GM10847 (cell line): ENCODE data around the gene MYO9A.

Experiments
- POLR2A ChIP-seq: IDR thresholded peaks from 2 replicates; pipeline ENCODE4 v1.6.1; 2011; ENCODE audit not compliant: insufficient read length; ENCODE audit errors: extremely low read depth

The MYO9A gene

GRCh38 chr15:72037321-72037720, 80.6 kb downstream of the MYO9A start:
- TF ChIP-seq POLR2A: no peak

GRCh38 chr15:72034859-72035650, 82.9 kb downstream of the MYO9A start:
- TF ChIP-seq POLR2A: no peak

- no peak for TF ChIP-seq POLR2A
Measured at GRCh38 chr15:72034351-72034750, 83.6 kb downstream of the MYO9A start.

- TF ChIP-seq POLR2A: no peak
Measured at GRCh38 chr15:72033711-72034110, 84.2 kb downstream of the MYO9A start.

- TF ChIP-seq POLR2A: no peak
Measured at GRCh38 chr15:72033285-72033684, 84.7 kb downstream of the MYO9A start.

- no peak for TF ChIP-seq POLR2A
Measured at GRCh38 chr15:72021604-72022003, 96.3 kb downstream of the MYO9A start.

- TF ChIP-seq POLR2A: no peak
Measured at GRCh38 chr15:72020799-72021198, 97.2 kb downstream of the MYO9A start.

GRCh38 chr15:72013703-72014102, 104.2 kb downstream of the MYO9A start:
- no peak for TF ChIP-seq POLR2A

- no peak for TF ChIP-seq POLR2A
Measured at GRCh38 chr15:72011302-72011942, 106.5 kb downstream of the MYO9A start.

- no peak for TF ChIP-seq POLR2A
Measured at GRCh38 chr15:72009222-72009621, 108.7 kb downstream of the MYO9A start.

GRCh38 chr15:72006382-72006781, 111.6 kb downstream of the MYO9A start:
- no peak for TF ChIP-seq POLR2A

- no peak for TF ChIP-seq POLR2A
Measured at GRCh38 chr15:72005483-72005882, 112.5 kb downstream of the MYO9A start.

- TF ChIP-seq POLR2A: no peak
Measured at GRCh38 chr15:71999807-72000206, 118.1 kb downstream of the MYO9A start.

GRCh38 chr15:71997691-71998090, 120.3 kb downstream of the MYO9A start:
- no peak for TF ChIP-seq POLR2A

- no peak for TF ChIP-seq POLR2A
Measured at GRCh38 chr15:71975816-71976150, 142.2 kb downstream of the MYO9A start.

GRCh38 chr15:71974211-71974610, 143.7 kb downstream of the MYO9A start:
- no peak for TF ChIP-seq POLR2A

GRCh38 chr15:71973366-71973765, 144.6 kb downstream of the MYO9A start:
- TF ChIP-seq POLR2A: no peak
